PFSK-1 (cell line): Measurements from ENCODE around the gene YWHAH.

Source experiments
- FOXP2 ChIP-seq: optimal IDR thresholded peaks from 2 replicates; pipeline ENCODE3; 2011; ENCODE audit warnings: borderline replicate concordance, control low read depth, inconsistent platforms; ENCODE audit not compliant: insufficient read depth; ENCODE audit errors: extremely low read length, extremely low read depth
- POLR2AphosphoS5 ChIP-seq: IDR thresholded peaks from 2 replicates; pipeline ENCODE4 v1.6.1; 2012; ENCODE audit warnings: low read depth, mild to moderate bottlenecking, control low read depth, low read length, moderate library complexity
- TAF1 ChIP-seq: IDR thresholded peaks from 2 replicates; pipeline ENCODE4 v1.6.1; 2012; ENCODE audit warnings: low read length, control low read depth, borderline replicate concordance; ENCODE audit not compliant: insufficient read depth
- TF ChIP-seq, protein P1 (sequence below), 2 experiments: IDR thresholded peaks; 2 replicates each; pipeline versions ENCODE4 v1.6.1 to v1.8.0; 2011 to 2012; ENCODE audit warnings: low read depth in 2 of 2, low read length in 2 of 2, control low read depth in 1 of 2, inconsistent platforms in 1 of 2, mild to moderate bottlenecking in 1 of 2, moderate library complexity in 1 of 2; ENCODE audit not compliant: insufficient read depth in 1 of 2

DNA sequence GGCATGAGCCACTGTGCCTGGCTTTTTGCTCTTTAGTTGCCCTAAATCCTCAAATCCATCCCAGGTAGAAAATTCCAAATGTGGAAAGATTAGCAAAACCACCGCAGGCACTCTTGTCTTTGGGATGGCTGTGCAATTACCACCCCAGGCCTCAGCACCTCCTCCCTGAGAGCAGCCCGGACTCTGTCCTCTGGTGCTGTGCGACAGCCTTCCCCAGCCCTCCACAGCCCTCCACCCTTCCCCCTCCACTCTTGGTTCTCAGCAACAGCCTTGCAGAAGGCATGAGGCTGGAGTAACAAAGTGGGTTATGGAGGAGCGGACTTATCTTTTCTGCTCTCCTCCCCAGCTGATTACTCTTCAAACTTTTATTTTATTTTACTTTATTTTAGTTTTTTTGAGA lies 44.7 kb upstream of the YWHAH start:
- TF ChIP-seq, protein P1, sequence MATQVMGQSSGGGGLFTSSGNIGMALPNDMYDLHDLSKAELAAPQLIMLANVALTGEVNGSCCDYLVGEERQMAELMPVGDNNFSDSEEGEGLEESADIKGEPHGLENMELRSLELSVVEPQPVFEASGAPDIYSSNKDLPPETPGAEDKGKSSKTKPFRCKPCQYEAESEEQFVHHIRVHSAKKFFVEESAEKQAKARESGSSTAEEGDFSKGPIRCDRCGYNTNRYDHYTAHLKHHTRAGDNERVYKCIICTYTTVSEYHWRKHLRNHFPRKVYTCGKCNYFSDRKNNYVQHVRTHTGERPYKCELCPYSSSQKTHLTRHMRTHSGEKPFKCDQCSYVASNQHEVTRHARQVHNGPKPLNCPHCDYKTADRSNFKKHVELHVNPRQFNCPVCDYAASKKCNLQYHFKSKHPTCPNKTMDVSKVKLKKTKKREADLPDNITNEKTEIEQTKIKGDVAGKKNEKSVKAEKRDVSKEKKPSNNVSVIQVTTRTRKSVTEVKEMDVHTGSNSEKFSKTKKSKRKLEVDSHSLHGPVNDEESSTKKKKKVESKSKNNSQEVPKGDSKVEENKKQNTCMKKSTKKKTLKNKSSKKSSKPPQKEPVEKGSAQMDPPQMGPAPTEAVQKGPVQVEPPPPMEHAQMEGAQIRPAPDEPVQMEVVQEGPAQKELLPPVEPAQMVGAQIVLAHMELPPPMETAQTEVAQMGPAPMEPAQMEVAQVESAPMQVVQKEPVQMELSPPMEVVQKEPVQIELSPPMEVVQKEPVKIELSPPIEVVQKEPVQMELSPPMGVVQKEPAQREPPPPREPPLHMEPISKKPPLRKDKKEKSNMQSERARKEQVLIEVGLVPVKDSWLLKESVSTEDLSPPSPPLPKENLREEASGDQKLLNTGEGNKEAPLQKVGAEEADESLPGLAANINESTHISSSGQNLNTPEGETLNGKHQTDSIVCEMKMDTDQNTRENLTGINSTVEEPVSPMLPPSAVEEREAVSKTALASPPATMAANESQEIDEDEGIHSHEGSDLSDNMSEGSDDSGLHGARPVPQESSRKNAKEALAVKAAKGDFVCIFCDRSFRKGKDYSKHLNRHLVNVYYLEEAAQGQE (IDR thresholded peaks at IDR 0.05; ENCODE audit: insufficient read depth in 1 of 2, low read depth in 2 of 2, low read length in 2 of 2), result no peak
- TF ChIP-seq POLR2AphosphoS5 (no peak), FOXP2 (no peak), TAF1 (no peak)
